Measurements from ENCODE around the gene CACNG5. TPM values are rescaled to one million over a fixed set of nuclear protein-coding genes. Genes with fewer than 3 reads are reported as not detected.

Gene CACNG5
- polyA plus RNA-seq, 1 donor from 2014 or later: not detected

DNA sequence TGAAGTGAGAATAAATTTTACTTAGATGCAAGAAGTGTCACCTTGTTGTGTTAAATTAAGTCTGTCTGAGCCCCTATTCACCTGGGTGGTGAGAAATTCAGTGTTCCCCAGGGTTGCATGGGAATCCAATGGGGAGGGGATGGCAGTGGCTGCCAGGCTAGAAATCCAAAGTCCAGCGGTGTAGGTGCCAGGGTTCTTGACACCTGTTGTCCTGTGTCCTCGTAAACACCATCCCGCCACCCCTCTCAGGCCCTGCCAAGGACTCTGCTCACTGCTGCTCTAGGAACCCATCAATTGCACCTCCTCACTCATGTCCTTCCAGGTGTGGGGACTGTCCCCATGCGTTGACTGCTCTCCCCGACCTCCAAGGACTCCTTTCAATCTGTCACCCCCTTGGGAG, 58.9 kb downstream of the CACNG5 start:
- no peaks in the 10 kb centered on the region for H4K20me1 ChIP-seq (ENCODE audit: insufficient read depth)
- no peak overlapping the region for H3K27ac ChIP-seq (ENCODE audit: low read length)
- no peaks in the 10 kb centered on the region for H3K79me2 ChIP-seq (replicated peaks; ENCODE audit: insufficient read depth, low read length)
- no peak overlapping the region for H3K4me2 ChIP-seq (ENCODE audit: low read length)
- TF ChIP-seq POLR2AphosphoS5 (IDR thresholded peaks at IDR 0.05) (no peak), MXI1 (conservative IDR thresholded peaks at IDR 0.05; ENCODE audit: poor library complexity, severe bottlenecking) (no peak), EZH2 (IDR thresholded peaks at IDR 0.05; ENCODE audit: borderline replicate concordance, insufficient read depth, low read length, poor library complexity, severe bottlenecking) (no peak), EP300 (conservative IDR thresholded peaks at IDR 0.05; ENCODE audit: poor library complexity, severe bottlenecking) (no peak), TAF1 (IDR thresholded peaks at IDR 0.05; ENCODE audit: low read depth) (no peak), RAD21 (conservative IDR thresholded peaks at IDR 0.05) (no peak), REST (IDR thresholded peaks at IDR 0.05; ENCODE audit: borderline replicate concordance) (no peak), SMC3 (conservative IDR thresholded peaks at IDR 0.05; ENCODE audit: poor library complexity) (no peak)
- TF ChIP-seq, protein P1, sequence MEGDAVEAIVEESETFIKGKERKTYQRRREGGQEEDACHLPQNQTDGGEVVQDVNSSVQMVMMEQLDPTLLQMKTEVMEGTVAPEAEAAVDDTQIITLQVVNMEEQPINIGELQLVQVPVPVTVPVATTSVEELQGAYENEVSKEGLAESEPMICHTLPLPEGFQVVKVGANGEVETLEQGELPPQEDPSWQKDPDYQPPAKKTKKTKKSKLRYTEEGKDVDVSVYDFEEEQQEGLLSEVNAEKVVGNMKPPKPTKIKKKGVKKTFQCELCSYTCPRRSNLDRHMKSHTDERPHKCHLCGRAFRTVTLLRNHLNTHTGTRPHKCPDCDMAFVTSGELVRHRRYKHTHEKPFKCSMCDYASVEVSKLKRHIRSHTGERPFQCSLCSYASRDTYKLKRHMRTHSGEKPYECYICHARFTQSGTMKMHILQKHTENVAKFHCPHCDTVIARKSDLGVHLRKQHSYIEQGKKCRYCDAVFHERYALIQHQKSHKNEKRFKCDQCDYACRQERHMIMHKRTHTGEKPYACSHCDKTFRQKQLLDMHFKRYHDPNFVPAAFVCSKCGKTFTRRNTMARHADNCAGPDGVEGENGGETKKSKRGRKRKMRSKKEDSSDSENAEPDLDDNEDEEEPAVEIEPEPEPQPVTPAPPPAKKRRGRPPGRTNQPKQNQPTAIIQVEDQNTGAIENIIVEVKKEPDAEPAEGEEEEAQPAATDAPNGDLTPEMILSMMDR (IDR thresholded peaks at IDR 0.05; ENCODE audit: poor library complexity, severe bottlenecking): no peak
- H2AFZ ChIP-seq (ENCODE audit: low read depth, low read length): no peak overlapping the region
- H3K9ac ChIP-seq (ENCODE audit: low read length): no peak overlapping the region
- H3K9me3 ChIP-seq (ENCODE audit: low read length): no peaks in the 10 kb centered on the region
- no peaks in the 10 kb centered on the region for H3K9me2 ChIP-seq (ENCODE audit: insufficient read depth, low read length)
- H3K4me3 ChIP-seq (ENCODE audit: low read length): no peak overlapping the region
- H3K36me3 ChIP-seq (ENCODE audit: insufficient read depth, low read length): no peaks in the 10 kb centered on the region
- H3K27me3 ChIP-seq (ENCODE audit: insufficient read depth, low read depth, low read length): no peaks in the 10 kb centered on the region
- H3F3A ChIP-seq (ENCODE audit: insufficient read depth, low read length, poor library complexity, severe bottlenecking): no peaks in the 10 kb centered on the region

GRCh38 chr17:66897141-66897540, 62.2 kb downstream of the CACNG5 start:
- no peaks in the 10 kb centered on the region for H3K9me3 ChIP-seq (ENCODE audit: low read length)
- H3K27me3 ChIP-seq (ENCODE audit: insufficient read depth, low read depth, low read length): no peaks in the 10 kb centered on the region
- no peak overlapping the region for H3K4me2 ChIP-seq (ENCODE audit: low read length)
- TF ChIP-seq EZH2 (IDR thresholded peaks at IDR 0.05; ENCODE audit: borderline replicate concordance, insufficient read depth, low read length, poor library complexity, severe bottlenecking) (no peak), POLR2AphosphoS5 (IDR thresholded peaks at IDR 0.05) (no peak), TAF1 (IDR thresholded peaks at IDR 0.05; ENCODE audit: low read depth) (no peak), SMC3 (conservative IDR thresholded peaks at IDR 0.05; ENCODE audit: poor library complexity) (no peak), RAD21 (conservative IDR thresholded peaks at IDR 0.05) (no peak), REST (IDR thresholded peaks at IDR 0.05; ENCODE audit: borderline replicate concordance) (no peak), MXI1 (conservative IDR thresholded peaks at IDR 0.05; ENCODE audit: poor library complexity, severe bottlenecking) (no peak), EP300 (conservative IDR thresholded peaks at IDR 0.05; ENCODE audit: poor library complexity, severe bottlenecking) (no peak)
- TF ChIP-seq, protein P1 (IDR thresholded peaks at IDR 0.05; ENCODE audit: poor library complexity, severe bottlenecking): no peak
- H3K79me2 ChIP-seq (replicated peaks; ENCODE audit: insufficient read depth, low read length): no peaks in the 10 kb centered on the region
- no peak overlapping the region for H2AFZ ChIP-seq (ENCODE audit: low read depth, low read length)
- no peak overlapping the region for H3K27ac ChIP-seq (ENCODE audit: low read length)
- no peaks in the 10 kb centered on the region for H3F3A ChIP-seq (ENCODE audit: insufficient read depth, low read length, poor library complexity, severe bottlenecking)
- H3K9ac ChIP-seq (ENCODE audit: low read length): no peak overlapping the region
- no peaks in the 10 kb centered on the region for H3K9me2 ChIP-seq (ENCODE audit: insufficient read depth, low read length)
- H4K20me1 ChIP-seq (ENCODE audit: insufficient read depth): no peaks in the 10 kb centered on the region
- no peak overlapping the region for H3K4me3 ChIP-seq (ENCODE audit: low read length)
- H3K36me3 ChIP-seq (ENCODE audit: insufficient read depth, low read length): no peaks in the 10 kb centered on the region

Measured in neural cell (in vitro differentiated cells).